Mammary epithelial cell (primary cell): Measurements from ENCODE around the gene VDR.

ENCODE experiments used
- CTCF ChIP-seq, 2 donors: IDR thresholded peaks in 1 of 2; conservative IDR thresholded peaks in 1 of 2; 2 replicates each; pipeline ENCODE4 v1.5.1; 2011 to 2012; ENCODE audit warnings: inconsistent platforms in 2 of 2, low read length in 2 of 2, mild to moderate bottlenecking in 2 of 2, control low read depth in 1 of 2, low read depth in 1 of 2; ENCODE audit not compliant: insufficient read depth in 1 of 2; ENCODE audit errors: extremely low read depth in 1 of 2
- EZH2 ChIP-seq: IDR thresholded peaks from 2 replicates; pipeline ENCODE4 v1.6.1; 2012; ENCODE audit warnings: low read length, inconsistent platforms, borderline replicate concordance

DNA sequence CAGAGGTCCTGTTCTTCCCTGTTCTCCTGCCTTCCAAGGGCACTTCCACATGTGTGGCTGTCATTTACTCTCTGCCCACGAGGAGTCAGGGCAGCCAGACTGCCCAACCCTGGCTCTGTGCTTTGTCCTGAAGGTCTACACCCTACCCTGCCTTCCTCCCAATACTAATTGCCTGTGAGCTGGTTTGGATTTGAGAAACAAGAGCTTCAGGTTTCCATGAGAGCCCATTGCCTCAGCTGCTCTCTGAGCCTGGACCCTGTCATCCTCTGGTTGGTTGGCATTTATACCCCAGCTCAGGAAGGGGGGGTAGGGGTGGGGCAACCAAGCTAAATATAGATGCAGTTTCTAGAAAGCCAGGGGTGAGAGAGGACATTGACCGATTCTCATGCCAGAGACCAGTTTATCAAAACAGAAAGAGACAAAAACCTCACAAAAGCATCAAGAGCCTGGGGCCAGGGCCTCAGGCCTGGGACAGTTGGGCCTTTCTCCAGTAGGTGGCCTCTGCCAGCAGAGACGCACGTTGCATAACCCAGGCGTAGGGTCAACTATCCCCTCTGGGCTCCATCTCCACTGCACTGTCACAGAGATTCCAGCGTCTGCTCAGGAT lies 34.5 kb downstream of the VDR start:
- TF ChIP-seq CTCF (conservative IDR thresholded peaks at IDR 0.05 in 1 of 2, IDR thresholded peaks at IDR 0.05 in 1 of 2; ENCODE audit: extremely low read depth in 1 of 2, insufficient read depth in 1 of 2, low read depth in 1 of 2, low read length in 2 of 2) (peak; percentile 19 to 46), EZH2 (no peak)
